SKM-1 treated with dmso at 0.1 percent for 144 hours (cell line): ENCODE measurements around the gene PUS3.
"Not testable (repeated sequence)": the region's sequence is repeated elsewhere in the genome, so short reads cannot be mapped to it uniquely, and the experiment has no call there.

ENCODE experiments used
- DNase-seq: peaks from one replicate; lab custom pipeline; 2025; ENCODE audit not compliant: unreplicated experiment; lab: John Stamatoyannopoulos, UW

The PUS3 gene

GRCh38 chr11:125922156-125922555 lies 19.1 kb upstream of the PUS3 start:
- DNase-seq = no peak

GRCh38 chr11:125921042-125921441 lies 18.0 kb upstream of the PUS3 start:
- no peak for DNase-seq

GRCh38 chr11:125918140-125918840 lies 15.3 kb upstream of the PUS3 start:
- DNase-seq = no peak

DNA sequence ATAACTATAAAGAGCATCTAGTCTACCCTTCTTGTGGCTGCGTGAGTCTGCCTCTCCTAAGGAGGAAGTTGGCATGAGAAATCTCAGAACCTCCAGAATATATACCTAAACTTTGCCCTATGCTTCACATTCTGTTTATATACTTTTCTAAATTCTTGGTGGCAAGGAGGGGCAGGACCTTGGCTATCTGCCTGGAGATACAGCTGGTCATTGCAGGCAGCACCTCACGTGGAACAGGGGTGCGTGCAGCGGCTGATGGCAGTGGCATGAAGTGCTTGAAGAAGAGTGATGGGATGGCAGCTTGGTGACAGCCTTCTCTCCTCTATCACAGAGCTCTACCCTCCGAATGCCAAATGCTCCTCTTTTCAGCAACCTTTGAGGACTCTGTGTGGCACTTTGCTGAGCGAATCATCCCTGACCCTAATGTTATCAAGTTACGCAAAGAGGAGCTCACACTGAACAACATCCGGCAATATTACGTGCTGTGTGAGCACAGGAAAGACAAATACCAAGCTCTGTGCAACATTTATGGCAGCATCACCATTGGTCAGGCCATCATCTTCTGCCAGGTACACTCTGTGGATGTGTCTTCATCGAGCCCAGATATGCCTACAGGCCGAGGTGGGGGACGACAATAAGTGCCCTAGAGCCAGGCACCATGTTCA lies 13.8 kb upstream of the PUS3 start:
- no peak for DNase-seq

DNA sequence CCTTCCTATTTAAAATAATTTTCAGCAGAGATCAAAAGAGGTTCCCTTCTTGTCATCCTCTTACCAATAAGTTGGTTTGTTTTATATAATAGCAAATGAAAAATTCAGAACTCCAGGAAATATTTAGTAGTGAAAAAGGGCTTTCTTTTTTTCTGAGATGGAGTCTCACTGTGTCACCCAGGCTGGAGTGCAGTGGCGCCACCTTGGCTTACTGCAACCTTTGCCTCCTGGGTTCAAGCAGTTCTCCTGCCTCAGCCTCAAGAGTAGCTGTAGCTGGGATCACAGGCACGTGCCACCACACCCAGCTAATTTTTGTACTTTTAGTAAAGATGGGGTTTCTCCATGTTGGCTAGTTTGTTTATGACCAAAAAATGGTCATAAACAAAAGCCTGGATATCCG lies 11.6 kb upstream of the PUS3 start:
- DNase-seq = not testable (repeated sequence)

DNA sequence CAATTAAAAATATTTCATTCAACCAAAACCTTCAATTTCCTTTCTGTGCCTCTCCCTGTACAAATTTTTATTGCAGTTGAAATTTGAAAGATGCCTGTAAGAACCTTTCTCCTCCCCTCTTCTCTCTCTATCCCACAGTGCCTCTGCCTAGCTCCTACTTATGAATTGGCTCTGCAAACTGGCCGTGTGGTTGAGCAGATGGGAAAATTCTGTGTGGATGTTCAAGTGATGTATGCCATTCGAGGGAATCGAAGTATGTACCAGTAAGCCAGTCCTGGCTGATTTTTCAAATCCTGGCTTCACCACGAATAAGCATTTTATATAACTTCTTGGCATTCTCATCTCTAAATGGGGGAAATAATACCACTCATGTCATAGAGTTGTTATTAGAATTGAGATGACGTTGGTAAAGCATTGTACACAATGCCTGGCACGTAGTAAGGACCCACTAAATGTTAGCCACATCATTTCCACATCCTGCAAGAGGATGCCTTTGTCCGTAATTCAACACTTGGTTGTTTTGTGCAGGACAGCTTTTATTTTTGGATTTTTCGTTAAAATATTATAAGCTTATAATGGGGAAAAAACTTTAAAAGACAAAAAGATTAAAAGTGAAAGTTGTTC lies 7.3 kb upstream of the PUS3 start:
- no peak for DNase-seq

DNA sequence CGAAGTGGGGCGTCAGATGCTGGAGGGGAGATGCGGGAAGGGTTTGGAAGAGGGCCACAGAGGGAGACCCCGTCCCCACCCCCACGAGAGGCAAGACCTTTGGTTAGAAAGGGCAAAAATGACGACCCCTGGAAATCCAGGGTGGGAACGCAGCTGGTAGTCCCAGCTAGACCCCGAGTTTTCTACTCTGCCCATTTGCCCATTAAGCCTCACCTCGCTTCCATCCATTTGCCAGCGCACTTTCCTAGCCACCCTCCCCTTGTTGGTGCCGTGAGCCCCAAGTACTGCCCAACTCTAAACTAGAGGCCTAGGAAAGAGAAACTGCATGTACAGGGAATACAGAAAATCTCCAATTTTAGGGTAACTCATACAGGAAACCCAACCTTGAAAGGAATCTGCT lies 1.7 kb upstream of the PUS3 start:
- no peak for DNase-seq

- DNase-seq = no peak
These were observed 979 bp upstream of the PUS3 start, which contains the start of gene DDX25 for GRCh38 chr11:125903711-125904659. TSS of gene DDX25 (plus strand) at chr11:125904508. CDS start at chr11:125904518, 10 bp downstream.

GRCh38 chr11:125902277-125902926 lies 604 bp downstream of the PUS3 start:
- no peak for DNase-seq

DNA sequence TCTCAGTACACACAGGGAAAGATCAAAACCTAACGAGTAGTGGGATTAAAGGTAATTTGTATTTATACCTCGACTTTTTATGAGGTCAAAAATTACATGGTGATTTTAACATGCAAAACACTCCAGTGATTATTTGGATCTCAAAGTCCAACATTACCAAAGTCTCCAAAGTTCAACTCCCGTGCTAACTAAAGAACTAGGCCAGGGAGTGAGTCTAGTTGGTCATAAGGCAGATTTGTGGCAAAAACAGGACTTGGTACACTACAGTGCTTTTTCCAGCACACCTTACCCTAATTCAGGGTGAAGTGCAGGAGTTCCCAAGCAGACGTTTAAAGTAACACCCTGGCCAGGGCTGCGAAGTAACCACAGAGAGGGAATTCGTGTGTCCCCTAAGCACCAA lies 1.1 kb downstream of the PUS3 start:
- DNase-seq = no peak

DNA sequence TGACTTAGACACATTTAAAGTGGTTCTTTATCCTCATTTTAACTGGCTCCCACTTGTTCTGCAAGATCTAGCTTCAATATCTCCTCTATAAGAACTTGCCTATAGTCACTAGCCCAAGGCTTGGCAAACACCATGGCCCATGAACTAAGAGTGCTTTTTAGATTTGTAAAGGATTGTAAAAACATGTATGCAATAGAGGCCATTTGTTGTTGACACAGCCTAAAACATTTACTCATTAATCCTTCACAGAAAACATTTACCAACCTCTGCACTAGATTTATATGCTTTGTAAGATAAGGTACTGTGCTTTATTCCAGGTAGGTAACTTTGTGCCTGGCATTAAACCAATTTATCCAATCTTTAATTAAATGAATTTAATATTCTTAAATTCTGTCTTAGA lies 10.0 kb downstream of the PUS3 start:
- no peak for DNase-seq

DNA sequence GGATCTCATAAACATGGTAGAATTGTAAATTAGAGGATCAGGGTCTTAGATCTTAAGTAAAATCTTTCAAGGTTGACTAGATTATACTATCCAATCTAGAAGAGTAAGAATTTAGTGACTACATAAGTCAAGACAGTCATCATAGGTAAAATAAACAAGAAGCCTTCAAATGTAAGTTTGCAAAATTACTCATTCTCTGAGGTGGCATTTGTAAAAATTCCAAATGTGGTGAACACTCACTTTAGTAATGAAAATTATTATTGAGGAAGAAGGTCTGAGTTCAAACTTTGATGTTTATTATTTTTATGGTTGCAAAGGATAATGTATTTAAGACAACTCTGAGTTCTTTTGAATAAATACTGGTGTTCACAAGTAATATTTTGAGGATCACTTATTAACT lies 10.9 kb downstream of the PUS3 start:
- DNase-seq = no peak

DNA sequence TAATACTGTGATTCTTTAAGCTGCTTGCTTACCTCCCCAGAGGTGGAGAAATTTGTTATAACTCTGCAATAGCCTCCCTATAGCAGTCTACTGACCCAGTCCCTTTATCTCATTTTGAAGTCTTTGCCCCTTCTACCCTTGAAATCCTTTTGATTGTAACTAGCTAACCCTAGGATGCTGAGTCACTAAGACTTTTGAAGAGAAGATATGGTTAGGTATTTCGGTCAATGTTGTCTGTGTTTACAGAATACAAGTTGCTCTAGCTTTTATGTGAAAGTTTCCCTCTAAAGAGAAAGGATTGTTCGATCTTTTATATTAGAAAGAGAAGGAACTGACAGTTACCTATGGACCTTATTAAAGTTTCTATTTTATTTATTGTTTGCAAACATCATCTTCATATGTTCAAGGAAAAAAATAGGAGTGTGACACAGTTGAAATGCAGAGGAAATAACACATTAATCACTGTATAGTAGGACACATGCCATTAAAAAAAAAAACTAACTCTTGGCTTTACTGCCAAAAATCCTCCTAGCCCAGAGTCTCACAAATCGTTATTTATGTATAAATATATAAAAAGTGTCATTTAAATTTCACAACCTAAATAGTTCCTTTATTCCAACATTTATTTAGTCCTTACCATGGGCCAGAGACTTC lies 12.4 kb downstream of the PUS3 start:
- DNase-seq = no peak

DNA sequence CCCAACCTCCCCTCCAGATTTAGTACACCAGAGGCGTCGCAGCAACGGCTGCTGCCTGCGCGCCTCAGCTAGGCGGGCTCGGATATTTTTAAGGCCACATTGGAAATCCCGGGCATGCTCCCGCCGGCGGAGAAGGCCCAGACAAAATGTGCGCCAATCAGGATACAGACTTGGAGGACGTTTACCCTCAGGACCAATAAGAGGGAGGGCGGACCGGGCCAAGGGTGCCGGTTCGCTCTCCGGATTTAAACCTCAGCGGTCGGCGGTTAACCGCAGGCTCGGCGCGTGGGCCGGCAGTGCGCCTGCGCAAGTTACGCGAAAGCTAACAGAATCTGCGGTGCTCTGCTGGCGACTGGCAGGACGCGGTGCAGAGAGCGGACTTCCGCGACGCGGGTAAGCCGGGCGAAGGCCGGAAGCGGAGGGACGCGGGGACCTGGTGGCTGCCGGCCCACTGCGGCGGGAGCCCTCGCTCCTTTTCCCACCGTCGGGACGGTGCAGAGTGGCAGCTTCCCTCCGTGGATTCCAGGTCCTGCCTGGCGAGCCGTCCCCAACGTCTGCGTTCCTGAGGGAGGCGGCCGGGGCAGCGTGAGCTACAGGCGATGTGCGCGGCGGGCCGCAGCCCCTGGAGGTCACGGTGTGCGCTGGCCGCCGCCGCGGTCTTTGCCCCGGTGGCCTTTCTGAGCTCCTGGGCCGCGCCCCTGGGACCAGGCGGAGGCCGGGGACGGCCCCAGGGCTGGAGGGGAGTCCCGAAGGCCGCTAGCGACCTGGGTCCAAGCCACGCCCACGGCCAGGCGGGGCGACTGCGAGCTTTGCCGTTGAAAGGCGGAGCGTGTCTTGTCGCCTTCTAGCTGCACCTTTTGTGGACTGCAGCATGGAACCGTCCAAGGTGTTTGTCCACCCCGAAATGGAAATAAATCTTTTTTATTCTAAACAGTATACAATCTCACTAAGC lies 15.4 kb downstream of the PUS3 start, which contains the start of gene HYLS1:
Gene HYLS1 (plus strand): TSS at position 296 of the 952 bp plus-strand sequence. CDS start 11,701 bp downstream, outside the sequence.
- DNase-seq = peak; percentile 84

GRCh38 chr11:125886997-125887372 lies 16.0 kb downstream of the PUS3 start:
- no peak for DNase-seq

DNA sequence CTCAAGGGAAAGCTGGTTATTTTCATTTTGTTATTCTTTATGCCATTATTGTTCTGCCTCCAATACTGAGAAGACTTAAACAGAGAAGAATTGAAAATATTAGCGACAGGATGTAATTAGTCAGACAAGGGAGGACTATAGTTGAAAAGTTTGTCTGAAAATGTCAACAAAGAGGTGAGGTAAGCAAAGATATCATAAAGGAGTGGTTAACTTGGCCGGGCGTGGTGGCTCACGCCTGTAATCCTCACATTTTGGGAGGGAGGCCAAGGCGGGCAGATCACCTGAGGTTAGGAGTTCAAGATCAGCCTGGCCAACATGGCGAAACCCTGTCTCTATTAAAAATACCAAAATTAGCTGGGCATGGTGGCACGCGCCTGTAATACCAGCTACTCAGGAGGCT lies 19.6 kb downstream of the PUS3 start:
- no peak for DNase-seq

GRCh38 chr11:125881291-125881690 lies 21.7 kb downstream of the PUS3 start:
- no peak for DNase-seq

- peak; percentile 67 for DNase-seq
These were observed 28.4 kb downstream of the PUS3 start for GRCh38 chr11:125874556-125875124.
